MCF 10A (cell line): ENCODE measurements around the gene TCF12. TPM values are rescaled to one million over a fixed set of nuclear protein-coding genes. Genes with fewer than 3 reads are reported as not detected.
A peak's percentile ranks its signal among the peaks of the same experiment; 100 is the strongest.

Source experiments
- BruUV-seq: library from RNA; stranded (reverse); fragments of 400-500 nt; replicated peaks from 2 replicates; lab custom pipeline; 2021; lab: Mats Ljungman, UMichigan
- CTCF ChIA-PET: fragments of 300-600 bp; sonication (Branson Sonifier 250); formaldehyde crosslinking; extraction: SDS; loops from one replicate; lab custom pipeline; 2021; ENCODE audit warnings: antibody characterized with exemption, inconsistent platforms; lab: Yijun Ruan, JAX
- POLR2A ChIA-PET: fragments of 300-600, 350-650 bp; sonication (Branson Sonifier 250); formaldehyde crosslinking; extraction: SDS; loops from one replicate; lab custom pipeline; 2020; ENCODE audit warnings: antibody characterized with exemption, inconsistent platforms; lab: Yijun Ruan, JAX
- DNase-seq: peaks from one replicate; pipeline ENCODE4 v3.0.0-alpha.2; 2018; ENCODE audit not compliant: unreplicated experiment
- H3K27ac Mint-ChIP-seq: one replicate; pipeline ENCODE4 v1.8.0; 2022; ENCODE audit warnings: mild to moderate bottlenecking, low read depth, mixed read lengths; ENCODE audit not compliant: unreplicated experiment
- H3K27me3 Mint-ChIP-seq: one replicate; pipeline ENCODE4 v1.8.0; 2022; ENCODE audit warnings: mixed read lengths; ENCODE audit not compliant: insufficient read depth, unreplicated experiment
- H3K36me3 Mint-ChIP-seq: one replicate; pipeline ENCODE4 v1.8.0; 2022; ENCODE audit warnings: mild to moderate bottlenecking, moderate library complexity, mixed read lengths; ENCODE audit not compliant: insufficient read depth, unreplicated experiment
- H3K4me1 Mint-ChIP-seq: one replicate; pipeline ENCODE4 v1.8.0; 2022; ENCODE audit warnings: mixed read lengths; ENCODE audit not compliant: insufficient read depth, unreplicated experiment
- H3K4me3 Mint-ChIP-seq: one replicate; pipeline ENCODE4 v1.8.0; 2022; ENCODE audit warnings: mild to moderate bottlenecking, moderate library complexity, mixed read lengths; ENCODE audit not compliant: unreplicated experiment
- H3K9me3 Mint-ChIP-seq: one replicate; pipeline ENCODE4 v1.8.0; 2022; ENCODE audit warnings: mixed read lengths; ENCODE audit not compliant: unreplicated experiment
- intact Hi-C: fragments of 100-400 bp; cut with micrococcal nuclease; formaldehyde crosslinking; loops from 2 replicates; pipeline ENCODE4 v1.14.1; 2022
- total RNA-seq: library from RNA; stranded (reverse); gene quantifications from 2 replicates; pipeline ENCODE4 v1.2.3, GENCODE V29; 2022
- TF ChIP-seq, protein P1 (sequence below): fragments of 200-600 bp; IDR thresholded peaks from one replicate; pipeline ENCODE4 v1.8.0; 2022; ENCODE audit warnings: antibody characterized with exemption, mild to moderate bottlenecking; ENCODE audit not compliant: unreplicated experiment

TCF12 gene
- total RNA-seq, 1 experiment from 2014 or later, result 140 TPM

DNA sequence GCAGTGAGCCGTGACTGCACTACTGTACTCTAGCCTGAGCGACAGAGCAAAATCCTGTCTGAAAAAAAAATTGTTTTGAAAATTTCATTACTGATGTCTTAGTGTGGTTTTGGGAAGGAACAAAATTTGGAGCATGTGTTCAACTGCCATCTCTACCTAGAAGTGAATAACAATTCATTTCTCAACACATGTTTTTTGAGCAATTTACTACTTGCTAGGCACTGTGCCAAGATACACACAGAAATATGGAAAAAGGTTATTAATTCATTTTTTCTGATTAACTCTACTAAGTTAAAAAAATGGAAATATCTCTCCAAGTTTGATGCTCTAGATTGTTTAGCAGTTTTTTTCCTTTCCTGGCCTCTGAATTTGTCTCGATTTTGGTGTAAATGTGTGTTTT is 5.2 kb upstream of the TCF12 start:
- CTCF ChIA-PET, result interaction anchor here (0.6 kb wide), 1 partner anchor 225 kb away, joined by 3 read pairs; no protein-coding TSS in a partner anchor
- peaks cover 6% of the 10 kb centered on the region for H3K4me1 Mint-ChIP-seq
- no peak overlapping the region for H3K4me3 Mint-ChIP-seq
- no peaks in the 10 kb centered on the region for H3K9me3 Mint-ChIP-seq
- no peak overlapping the region for H3K27ac Mint-ChIP-seq
- H3K36me3 Mint-ChIP-seq, result peaks cover 5% of the 10 kb centered on the region
- DNase-seq, result peak; percentile 32
- POLR2A ChIA-PET, result no interaction called here
- intact Hi-C loops, result no loop called here
- no peaks in the 10 kb centered on the region for H3K27me3 Mint-ChIP-seq
- BruUV-seq, result no TSS peak
- TF ChIP-seq, protein P1, sequence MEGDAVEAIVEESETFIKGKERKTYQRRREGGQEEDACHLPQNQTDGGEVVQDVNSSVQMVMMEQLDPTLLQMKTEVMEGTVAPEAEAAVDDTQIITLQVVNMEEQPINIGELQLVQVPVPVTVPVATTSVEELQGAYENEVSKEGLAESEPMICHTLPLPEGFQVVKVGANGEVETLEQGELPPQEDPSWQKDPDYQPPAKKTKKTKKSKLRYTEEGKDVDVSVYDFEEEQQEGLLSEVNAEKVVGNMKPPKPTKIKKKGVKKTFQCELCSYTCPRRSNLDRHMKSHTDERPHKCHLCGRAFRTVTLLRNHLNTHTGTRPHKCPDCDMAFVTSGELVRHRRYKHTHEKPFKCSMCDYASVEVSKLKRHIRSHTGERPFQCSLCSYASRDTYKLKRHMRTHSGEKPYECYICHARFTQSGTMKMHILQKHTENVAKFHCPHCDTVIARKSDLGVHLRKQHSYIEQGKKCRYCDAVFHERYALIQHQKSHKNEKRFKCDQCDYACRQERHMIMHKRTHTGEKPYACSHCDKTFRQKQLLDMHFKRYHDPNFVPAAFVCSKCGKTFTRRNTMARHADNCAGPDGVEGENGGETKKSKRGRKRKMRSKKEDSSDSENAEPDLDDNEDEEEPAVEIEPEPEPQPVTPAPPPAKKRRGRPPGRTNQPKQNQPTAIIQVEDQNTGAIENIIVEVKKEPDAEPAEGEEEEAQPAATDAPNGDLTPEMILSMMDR, result no peak

DNA sequence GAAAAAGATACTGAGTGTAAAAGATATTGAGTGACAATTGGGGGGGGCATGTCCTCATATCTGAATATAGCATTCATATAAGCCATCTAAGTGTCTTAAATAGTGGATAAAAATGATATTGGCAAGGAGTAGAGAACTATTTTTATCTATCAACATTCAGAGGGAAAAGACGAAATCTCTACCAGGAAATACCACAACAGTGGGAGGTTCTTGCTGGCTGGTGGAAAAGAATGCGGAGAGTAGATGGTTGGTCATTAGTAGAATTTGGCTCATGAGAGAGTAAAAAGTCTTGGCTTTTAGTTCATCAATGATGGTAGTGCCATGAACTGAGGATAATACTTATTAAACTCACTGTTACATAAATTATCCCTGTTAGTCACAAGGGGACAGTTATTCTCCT is 4.8 kb upstream of the TCF12 start:
- no peak overlapping the region for H3K4me3 Mint-ChIP-seq

DNA sequence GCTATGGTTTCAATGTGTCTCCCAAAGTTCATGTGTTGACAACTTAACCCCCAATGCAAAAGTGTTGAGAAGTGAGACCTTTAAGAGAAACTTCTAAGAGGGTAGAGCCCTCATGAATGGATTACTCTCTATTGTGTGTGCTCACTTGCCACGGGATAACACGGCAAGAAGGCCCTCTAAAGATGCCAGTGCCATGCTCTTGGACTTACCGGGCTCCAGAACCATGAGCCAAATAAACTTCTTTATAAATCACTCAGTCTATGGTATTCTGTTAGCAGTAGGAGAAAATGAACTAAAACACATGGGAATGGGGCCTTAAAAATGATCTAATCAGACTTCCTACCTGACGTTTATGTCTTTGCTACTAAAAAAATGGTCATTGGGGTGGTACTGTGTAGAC is 2.6 kb upstream of the TCF12 start:
- Mint-ChIP-seq H3K9me3 (no peaks in the 10 kb centered on the region), H3K36me3 (peaks cover 13% of the 10 kb centered on the region), H3K4me1 (peaks cover 6% of the 10 kb centered on the region), H3K27ac (no peak overlapping the region), H3K4me3 (no peak overlapping the region), H3K27me3 (no peaks in the 10 kb centered on the region)
- ChIA-PET POLR2A (no interaction called here), CTCF (no interaction called here)
- no TSS peak for BruUV-seq
- intact Hi-C loops, result loop anchor here (5.0 kb wide), 2 partner anchors 94 to 391 kb away; no protein-coding TSS in a partner anchor
- no peak for DNase-seq
- TF ChIP-seq, protein P1, result no peak

More for the DNA sequence above, 4.8 kb upstream of the TCF12 start:
- Mint-ChIP-seq H3K27ac (no peak overlapping the region), H3K9me3 (no peaks in the 10 kb centered on the region), H3K4me1 (peaks cover 6% of the 10 kb centered on the region), H3K27me3 (no peaks in the 10 kb centered on the region), H3K36me3 (peaks cover 5% of the 10 kb centered on the region)
- TF ChIP-seq, protein P1, result no peak
- intact Hi-C loops, result no loop called here
- POLR2A ChIA-PET, result interaction anchor here (1.6 kb wide), 1 partner anchor 14 kb away, joined by 4 read pairs; no protein-coding TSS in a partner anchor
- CTCF ChIA-PET, result no interaction called here
- BruUV-seq, result no TSS peak
- no peak for DNase-seq

DNA sequence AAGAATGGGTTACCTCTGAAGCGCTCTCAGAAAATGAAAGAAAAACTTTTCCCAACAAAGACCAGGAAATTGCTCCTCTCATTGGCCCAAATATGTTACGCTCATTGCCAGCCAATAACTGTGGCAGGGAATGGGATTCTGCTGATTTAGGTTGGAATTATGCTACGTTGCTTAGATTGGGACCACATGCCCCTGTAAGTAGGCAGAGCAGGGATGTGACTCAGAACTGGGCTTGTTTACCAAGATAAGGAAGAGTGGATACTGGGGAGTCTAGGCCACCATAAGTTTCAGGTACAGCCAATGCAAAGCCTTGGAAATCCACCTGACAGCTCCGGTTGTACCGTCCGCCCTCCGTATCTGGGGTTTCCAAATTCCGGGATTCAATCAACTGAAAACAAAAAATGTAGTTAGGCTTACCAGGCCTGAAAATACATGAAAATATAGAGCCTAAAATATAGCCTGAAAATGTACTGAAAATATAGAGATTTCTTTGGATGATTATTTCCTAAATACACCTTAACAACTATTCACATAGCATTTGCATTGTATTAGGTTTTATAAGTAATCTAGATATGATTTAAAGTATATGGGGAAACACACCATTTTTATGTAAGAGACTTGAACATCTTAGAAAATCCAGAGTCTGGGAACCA is 1.5 kb upstream of the TCF12 start:
- H3K36me3 Mint-ChIP-seq, result peaks cover 14% of the 10 kb centered on the region

More for the DNA sequence above, 1.5 kb upstream of the TCF12 start:
- Mint-ChIP-seq H3K4me1 (peaks cover 6% of the 10 kb centered on the region), H3K4me3 (peak overlapping the region; percentile 85), H3K27ac (peak overlapping the region; percentile 75), H3K9me3 (no peaks in the 10 kb centered on the region), H3K27me3 (no peaks in the 10 kb centered on the region)
- ChIA-PET CTCF (interaction anchor here (0.6 to 1.6 kb wide), 3 partner anchors 221 to 361 kb away, joined by 3 to 8 read pairs (median 3); no protein-coding TSS in a partner anchor), POLR2A (interaction anchor here (0.8 to 3.9 kb wide), 5 partner anchors 9 to 184 kb away, joined by 3 to 88 read pairs (median 6); partner anchors contain the start of gene ZNF280D)
- intact Hi-C loops, result loop anchor here (5.0 kb wide), 2 partner anchors 95 to 390 kb away; no protein-coding TSS in a partner anchor
- no peak for DNase-seq
- TF ChIP-seq, protein P1, result no peak
- no TSS peak for BruUV-seq
